22Rv1 (cell line): Measurements from ENCODE around the gene OCLN.
"Not testable (repeated sequence)": the region's sequence is repeated elsewhere in the genome, so short reads cannot be mapped to it uniquely, and the experiment has no call there.

Experiments used
- H3K27ac ChIP-seq: fragments of 450-650 bp; 2 replicates; pipeline ENCODE4 v1.5.1; 2017
- CTCF ChIP-seq: fragments of 450-650 bp; IDR thresholded peaks from 2 replicates; pipeline ENCODE4 v1.5.1; 2017; ENCODE audit warnings: mild to moderate bottlenecking
- ZFX ChIP-seq: fragments of 450-650 bp; IDR thresholded peaks from 2 replicates; pipeline ENCODE4 v1.6.1; 2017; ENCODE audit warnings: antibody characterized with exemption, borderline replicate concordance

Gene OCLN

GRCh38 chr5:69492391-69492922 is at the start of gene OCLN:
OCLN (plus strand) TSS chr5:69492790; CDS start chr5:69504245, 11,455 bp downstream.
- TF ChIP-seq CTCF (peak; percentile 23), ZFX (no peak)
- peak within 1 kb of the TSS; percentile 90 for H3K27ac ChIP-seq

GRCh38 chr5:69444127-69444754 is 48.3 kb upstream of the OCLN start:
- H3K27ac ChIP-seq, result no peak overlapping the region
- TF ChIP-seq CTCF (no peak), ZFX (no peak)

GRCh38 chr5:69449511-69449910 is 43.1 kb upstream of the OCLN start:
- TF ChIP-seq ZFX (no peak), CTCF (no peak)

GRCh38 chr5:69450116-69450515 is 42.5 kb upstream of the OCLN start:
- TF ChIP-seq ZFX (no peak), CTCF (no peak)
- H3K27ac ChIP-seq, result no peak overlapping the region

More at GRCh38 chr5:69449511-69449910, 43.1 kb upstream of the OCLN start:
- no peak overlapping the region for H3K27ac ChIP-seq

- H3K27ac ChIP-seq, result not testable (repeated sequence)
These were observed 42.1 kb upstream of the OCLN start for GRCh38 chr5:69450527-69450926.

GRCh38 chr5:69451941-69452647 is 40.5 kb upstream of the OCLN start:
- peak overlapping the region; percentile 60 for H3K27ac ChIP-seq
- TF ChIP-seq ZFX (no peak), CTCF (no peak)

- H3K27ac ChIP-seq, result not testable (repeated sequence)
These were observed 39.1 kb upstream of the OCLN start for GRCh38 chr5:69453487-69453886.

- no peak overlapping the region for H3K27ac ChIP-seq
- TF ChIP-seq CTCF (no peak), ZFX (no peak)
These were observed 37.9 kb upstream of the OCLN start for GRCh38 chr5:69454460-69455249.

- not testable (repeated sequence) for H3K27ac ChIP-seq
These were observed 37.1 kb upstream of the OCLN start for GRCh38 chr5:69455428-69455988.
